HG03135 (cell line): ENCODE measurements around the gene HDGFL2.

ENCODE experiments used
- ATAC-seq: cut with Tn5 transposase; IDR thresholded peaks from one replicate; pipeline ENCODE4 v1.9.1; 2021; ENCODE audit warnings: mild to moderate bottlenecking, moderate library complexity; ENCODE audit not compliant: unreplicated experiment

The HDGFL2 gene

DNA sequence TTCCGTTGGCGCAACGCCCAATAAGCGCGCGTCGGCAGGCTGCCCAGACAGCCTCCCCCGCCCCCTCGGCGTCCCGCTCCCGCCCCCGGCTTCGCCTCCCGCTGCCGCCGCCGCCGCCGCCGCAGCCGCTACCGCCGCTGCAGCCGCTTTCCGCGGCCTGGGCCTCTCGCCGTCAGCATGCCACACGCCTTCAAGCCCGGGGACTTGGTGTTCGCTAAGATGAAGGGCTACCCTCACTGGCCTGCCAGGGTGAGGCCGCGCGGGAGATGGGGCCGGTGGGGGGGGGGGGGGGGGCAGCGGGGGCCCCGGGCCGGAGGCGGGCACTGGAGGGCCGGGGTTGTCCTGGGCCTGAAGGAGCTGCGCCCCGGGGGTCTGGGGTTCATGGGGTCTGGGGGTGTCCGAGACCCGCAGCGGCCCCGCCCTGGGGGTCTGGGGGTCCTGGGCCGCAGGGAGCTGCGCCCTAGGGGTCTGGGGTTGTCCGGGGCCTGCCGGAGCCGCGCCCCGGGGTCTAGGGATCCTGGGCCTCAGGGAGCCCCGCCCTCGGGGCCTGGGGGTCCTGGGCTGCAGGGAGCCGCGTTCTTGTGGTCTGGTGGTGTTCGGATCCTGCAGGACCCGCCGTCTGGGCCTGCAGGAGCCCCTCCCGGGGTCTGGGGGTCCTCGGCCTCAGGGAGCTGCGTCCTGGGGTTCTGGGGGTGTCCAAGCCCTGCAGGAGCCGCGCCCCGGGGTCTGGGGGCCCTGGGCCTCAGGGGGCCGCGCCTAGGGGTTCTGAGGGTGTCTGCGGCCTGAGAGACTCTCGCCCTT is at the start of gene HDGFL2:
TSS of gene HDGFL2 (plus strand) at position 124 of the 801 bp plus-strand sequence. CDS start at position 178, 54 bp downstream.
- ATAC-seq = no peak

DNA sequence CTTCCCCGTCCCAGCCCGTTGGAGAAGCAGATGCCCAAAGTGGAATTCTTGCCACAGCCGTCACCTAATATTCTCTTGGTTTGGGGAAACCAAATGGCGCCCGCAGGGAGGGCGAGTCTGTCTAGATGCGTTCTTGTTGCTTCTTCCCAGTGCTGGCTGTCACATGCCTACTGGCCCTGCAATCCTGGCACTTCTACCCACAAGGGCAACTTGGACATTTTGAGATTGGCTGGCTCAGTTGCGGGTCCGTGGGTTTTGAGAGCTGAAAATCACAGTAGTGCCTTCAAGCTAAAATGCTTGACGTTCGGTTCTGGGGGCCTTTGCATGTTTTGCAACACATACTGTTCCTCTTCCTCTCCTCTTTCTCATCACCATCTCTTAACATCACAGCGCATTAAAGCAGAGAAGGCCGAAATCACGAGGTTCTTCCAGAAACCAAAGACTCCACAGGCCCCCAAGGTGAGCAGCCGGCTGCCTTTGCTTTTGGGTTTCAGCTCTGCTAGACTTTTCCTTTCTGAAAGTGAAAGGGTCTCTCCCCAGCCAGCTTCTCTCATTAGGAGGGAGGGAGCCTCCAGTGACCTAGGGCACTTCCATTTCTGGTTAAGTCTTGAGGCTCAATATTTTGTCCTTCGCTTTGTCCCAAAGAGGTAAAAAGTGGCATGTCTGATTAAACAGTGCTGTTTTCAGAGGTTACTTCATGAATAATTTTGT is 48.5 kb upstream of the HDGFL2 start:
- ATAC-seq = no peak

DNA sequence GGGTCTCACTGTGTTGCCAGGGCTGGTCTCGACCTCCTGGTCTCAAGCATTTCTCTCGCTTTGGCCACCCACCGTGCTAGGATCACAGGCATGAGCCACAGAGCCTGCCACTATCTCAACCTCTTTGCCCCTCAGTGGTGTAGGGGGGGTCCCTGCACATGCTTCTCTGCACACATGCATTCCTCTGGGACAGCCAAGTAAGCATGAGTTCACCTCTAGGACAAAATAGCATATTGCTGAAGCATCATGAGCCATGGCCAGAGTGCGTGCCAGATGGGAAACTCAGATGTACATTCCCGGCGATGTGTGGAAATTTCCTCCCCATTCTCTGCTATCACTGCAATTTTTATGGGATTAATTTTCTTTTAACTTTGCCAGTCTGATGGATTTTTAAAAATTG is 46.6 kb upstream of the HDGFL2 start:
- no peak for ATAC-seq

DNA sequence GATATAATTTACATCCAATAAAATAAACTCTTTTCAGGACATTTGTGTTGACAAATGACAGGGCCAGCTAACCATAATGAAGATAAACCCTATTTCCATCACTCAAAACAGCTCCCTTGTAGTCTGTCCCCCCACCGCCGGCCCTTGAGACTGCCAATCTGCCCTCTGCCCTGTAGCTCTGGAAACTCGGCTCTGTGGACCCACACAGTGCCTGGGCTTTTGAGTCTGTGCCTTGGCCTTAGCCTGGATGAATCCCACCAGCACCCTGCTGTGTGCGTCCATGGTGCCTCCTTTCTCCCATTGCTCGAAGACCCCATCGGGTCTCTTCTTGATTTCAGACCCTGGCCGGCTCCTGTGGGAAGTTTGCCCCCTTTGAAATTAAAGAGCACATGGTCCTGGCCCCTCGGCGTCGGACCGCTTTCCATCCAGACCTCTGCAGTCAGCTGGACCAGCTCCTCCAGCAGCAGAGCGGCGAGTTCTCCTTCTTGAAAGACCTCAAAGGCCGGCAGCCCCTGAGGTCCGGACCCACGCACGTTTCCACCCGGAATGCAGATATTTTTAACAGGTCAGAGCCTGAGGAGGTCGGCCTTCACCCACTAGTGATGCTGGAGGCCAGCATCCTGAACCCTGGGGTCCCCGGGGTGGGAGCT is 43.6 kb upstream of the HDGFL2 start:
- ATAC-seq = no peak

DNA sequence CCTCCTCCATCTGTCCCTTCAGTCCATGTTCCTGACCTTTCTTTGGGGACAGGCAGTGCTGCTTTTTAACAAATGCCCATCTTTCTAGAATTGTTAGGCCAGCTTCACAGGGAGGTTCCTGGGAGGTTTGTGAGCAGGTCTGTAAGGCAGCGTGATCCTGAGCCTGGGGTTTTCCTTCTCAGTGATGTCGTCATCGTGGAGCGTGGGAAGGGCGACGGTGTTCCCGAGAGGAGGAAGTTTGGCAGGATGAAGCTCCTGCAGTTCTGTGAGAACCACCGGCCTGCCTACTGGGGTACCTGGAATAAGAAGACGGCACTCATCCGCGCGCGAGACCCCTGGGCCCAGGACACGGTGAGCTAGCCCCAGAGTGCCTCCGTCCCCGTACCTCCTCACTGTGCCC is 42.8 kb upstream of the HDGFL2 start:
- ATAC-seq = no peak

DNA sequence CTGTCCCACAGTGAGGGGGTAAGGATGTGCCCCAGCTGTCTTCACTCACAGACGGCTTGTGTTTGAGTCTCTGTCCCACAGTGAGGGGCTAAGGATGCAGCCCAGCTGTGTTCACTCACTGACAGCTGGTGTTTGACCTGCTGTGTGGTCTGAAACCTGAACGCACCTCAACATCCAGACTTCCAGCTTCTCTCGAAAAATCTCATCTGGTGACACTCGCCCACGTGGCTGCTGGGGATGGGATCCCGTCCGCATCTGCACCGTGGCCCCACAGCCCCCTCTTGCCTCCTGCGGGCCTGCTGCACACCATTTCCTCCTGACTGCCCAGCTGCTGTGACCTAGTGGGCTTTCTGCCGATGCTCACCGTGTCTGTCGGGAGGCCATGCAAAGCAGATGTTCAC is 42.3 kb upstream of the HDGFL2 start:
- ATAC-seq = no peak

DNA sequence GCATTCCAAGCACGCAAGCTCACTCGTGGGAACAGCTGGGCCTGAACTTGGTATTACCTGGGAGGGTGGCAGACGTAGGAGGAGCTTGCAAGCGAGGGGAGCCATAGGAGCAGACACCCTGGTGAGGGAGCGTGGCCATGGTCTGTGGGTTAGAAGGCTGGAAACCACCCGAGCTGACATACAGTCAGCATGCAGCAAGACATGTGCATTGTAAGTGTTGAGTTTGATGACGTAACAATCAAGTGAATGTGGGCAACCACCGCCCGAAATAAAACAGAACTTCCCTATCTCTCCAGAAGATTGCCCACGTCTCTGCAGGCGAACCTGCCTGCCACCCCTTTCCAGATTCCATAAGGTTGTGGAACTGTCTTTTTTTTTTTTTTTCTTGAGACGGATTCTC is 41.3 kb upstream of the HDGFL2 start:
- no peak for ATAC-seq

DNA sequence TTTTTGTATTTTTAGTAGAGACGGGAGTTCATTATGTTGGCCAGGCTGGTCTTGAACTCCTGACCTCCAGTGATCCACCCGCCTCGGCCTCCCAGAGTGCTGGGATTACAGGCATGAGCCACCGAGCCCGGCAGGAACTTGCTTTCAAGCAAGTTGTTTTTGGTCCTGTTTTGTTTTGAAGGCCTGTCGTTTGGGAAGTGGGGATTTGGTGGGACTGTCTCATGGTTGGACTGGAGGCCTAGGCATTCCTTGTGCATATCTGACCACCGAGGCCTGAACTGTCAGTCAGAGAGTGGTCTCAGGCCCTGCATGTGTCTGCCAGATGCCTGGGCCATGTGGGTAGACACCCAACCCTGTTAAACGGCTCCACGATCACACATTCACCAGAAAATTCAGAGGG is 40.8 kb upstream of the HDGFL2 start:
- no peak for ATAC-seq

DNA sequence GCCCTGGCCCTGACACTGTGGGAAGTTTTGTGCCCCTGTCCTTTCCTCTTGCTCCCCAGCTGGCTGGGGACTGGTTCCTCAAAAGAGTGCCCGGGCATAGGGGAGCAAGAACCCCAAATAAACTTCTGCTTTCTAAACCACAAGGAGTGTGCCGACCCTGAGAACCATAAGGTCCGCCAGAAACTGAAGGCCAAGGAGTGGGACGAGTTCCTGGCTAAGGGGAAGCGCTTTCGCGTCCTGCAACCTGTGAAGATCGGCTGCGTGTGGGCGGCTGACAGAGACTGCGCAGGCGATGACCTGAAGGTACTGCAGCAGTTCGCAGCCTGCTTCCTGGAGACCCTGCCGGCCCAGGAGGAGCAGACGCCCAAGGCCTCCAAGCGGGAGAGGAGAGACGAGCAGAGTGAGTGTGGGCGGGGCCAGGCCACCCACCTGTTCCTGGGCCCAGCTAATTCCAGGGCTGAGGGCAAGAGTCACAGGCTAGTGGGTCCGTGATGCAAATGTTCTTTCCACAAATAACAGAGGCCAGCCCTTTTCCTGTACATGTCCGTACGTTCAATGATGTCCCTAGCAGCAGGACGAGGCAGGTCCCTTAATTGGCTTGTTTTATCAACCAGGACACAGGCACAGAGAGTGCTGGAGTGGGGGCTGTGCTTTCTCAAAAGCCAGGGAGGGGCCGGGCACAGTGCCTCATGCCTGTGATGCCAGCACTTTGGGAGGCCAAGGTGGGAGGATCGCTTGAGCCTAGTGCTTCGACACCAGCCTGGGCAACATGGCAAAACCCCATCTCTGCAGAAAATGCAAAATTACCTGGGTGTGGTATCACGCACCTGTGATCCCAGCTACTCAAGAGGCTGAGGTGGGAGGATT is 40.1 kb upstream of the HDGFL2 start:
- no peak for ATAC-seq

DNA sequence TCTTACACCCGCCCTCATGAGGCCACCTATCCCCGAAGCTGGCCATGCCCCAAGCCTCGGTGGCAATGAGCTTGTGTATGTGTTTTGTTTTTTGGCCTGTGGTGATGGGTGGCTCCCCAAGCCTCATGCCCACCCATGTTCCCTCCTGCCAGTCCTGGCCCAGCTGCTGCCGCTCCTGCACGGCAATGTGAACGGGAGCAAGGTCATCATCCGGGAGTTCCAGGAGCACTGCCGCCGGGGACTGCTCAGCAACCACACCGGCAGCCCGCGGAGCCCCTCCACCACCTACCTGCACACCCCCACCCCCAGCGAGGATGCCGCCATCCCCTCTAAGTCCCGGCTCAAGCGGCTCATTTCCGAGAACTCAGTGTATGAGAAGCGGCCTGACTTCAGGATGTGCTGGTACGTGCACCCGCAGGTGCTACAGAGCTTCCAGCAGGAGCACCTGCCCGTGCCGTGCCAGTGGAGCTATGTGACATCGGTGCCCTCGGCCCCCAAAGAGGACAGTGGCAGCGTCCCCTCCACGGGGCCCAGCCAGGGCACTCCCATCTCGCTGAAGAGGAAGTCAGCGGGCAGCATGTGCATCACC is 39.1 kb upstream of the HDGFL2 start:
- no peak for ATAC-seq

DNA sequence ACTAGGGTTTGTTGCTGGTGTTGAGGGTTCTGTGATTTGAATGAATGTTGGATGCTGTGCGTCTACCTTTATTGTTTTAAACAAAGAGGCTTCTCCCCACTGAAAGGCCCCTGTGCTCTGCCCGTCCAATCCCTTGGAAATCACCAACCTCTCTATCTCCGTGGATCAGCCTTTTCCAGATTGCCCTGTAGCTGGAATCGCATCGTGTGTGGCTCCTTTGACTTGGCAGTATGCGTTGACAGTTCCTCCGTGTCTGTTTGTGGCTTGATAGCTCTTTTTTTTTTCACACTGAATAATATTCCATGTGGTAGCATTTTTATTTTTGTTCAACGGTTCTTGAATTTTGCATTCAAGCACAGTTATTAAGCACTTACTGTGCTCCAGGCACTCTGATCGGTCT is 37.7 kb upstream of the HDGFL2 start:
- no peak for ATAC-seq

DNA sequence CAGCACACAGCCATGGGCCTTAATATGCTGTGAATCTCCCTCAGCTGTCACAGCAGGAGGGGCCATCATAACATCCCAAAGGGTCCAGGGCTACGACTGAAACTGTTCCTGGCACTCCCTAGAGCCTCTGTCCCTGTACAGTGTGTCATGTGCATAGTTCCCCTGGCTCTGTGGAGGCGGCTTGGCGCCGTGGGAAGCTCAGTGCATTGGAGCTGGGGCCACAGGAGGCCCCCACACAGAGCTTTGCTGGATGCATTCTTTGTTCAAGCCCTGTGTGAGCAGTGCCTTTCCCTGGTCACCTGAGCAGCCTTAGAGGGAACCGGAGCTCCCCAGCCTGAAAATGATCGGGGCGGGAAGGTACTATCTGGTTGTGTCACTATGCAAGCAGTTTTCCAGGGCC is 35.9 kb upstream of the HDGFL2 start:
- no peak for ATAC-seq

DNA sequence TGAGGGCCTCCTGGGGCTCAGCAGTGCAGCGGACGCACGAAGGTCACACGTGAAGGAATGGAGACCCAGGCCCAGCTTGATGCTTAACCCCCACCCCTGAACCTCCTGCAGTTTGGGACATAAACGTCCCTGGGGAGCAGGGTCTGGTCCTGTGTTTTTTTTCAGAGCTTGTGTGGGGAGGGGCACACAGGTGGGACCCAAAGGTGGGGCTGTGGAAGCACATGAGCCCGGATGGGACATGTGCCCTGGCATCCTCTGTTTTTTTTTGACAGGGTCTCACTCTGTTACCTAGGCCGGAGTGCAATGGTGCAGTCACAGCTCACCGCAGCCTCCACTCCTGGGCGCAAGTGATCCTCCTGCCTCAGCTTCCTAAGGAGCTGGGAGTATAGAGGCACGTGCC is 35.0 kb upstream of the HDGFL2 start:
- ATAC-seq = no peak

DNA sequence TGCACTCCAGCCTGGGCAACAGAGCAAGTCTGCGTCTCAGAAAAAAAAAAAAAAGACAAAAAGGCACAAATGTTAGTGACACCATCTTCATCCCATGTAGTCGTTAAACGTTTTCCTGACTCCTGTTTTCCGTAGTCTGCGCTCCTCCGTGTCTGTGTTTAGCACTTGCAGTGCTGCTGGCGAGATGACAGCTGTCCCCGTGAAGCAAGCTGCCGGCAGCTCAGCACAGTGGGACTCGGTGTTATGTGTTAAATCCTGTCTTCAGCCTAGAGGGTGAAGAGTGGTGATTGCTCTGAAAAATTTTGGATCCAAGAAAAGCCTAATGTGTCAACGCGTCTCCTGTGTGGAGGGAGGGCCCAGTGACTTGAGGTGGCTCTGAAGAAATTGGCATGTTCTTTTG is 32.9 kb upstream of the HDGFL2 start:
- no peak for ATAC-seq

DNA sequence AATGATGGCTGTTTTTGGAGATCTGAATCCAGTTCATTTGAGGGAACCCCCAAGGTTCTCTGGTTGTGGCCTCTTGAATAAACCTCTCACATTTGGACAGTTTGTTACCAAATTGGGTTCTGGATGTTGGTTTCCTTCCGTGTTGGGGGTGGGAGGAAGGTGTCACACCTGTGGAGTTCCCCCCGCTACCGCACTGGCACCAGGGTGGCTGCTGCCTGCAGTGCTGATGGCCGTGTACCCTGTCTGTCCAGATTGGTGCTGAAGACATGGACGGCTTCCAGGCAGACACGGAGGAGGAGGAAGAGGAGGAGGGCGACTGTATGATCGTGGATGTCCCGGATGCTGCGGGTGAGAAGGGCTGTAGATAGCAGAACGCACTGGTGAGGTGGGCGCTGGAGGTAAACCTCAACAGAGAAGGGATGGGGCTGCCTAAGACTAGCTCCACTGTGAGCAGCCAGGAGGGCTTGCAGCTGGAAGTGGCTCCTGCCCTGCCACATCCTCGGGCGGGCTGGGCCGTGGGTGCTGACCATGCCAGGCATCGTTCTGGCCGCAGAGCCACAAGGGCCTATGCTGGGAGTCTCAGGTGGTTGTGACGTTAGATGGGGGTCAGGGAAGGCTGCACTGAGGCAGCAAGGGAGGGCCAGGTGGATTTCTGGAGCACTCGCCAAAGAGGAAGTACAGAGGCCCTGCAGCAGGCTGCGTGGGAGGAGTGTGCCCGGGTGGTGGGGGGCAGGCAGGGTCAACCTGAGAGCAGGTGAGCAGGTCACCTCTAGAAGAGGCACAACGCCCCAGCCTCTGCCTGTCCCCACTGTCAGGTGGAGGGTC is 29.9 kb upstream of the HDGFL2 start:
- no peak for ATAC-seq

DNA sequence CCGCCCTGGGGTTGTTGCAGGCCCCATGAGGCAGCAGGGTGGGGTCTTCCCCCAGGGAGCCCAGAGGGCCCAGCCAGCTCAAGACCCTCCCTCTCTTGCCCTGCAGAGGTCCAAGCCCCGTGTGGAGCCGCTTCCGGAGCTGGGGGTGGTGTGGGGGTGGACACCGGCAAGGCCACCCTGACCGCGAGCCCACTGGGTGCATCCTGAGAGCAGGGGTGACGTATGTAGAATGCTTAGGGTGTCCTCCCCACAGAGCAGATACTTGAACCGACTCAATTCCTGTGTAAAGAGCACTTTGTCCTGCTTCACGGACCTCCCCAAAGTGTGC is 29.3 kb upstream of the HDGFL2 start:
- no peak for ATAC-seq

DNA sequence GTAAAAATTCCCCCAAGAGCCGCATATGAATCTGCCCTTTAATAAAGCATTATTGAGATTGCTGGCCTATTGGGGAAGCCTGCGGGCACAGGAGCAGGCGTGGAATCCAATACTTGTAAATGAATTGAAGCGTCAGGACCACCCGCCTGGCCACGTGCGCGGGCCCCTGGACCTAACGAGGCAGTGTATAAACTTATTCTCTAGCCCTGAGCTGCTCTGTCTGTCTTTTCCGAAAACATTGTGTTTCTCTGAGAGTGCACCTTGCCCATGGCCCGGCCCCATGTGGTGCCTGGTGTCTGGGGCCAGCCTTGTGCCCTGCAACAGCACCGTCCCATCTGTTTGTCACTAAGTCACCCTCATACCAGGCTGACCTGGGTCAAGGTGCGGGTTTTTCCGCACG is 28.9 kb upstream of the HDGFL2 start:
- no peak for ATAC-seq

DNA sequence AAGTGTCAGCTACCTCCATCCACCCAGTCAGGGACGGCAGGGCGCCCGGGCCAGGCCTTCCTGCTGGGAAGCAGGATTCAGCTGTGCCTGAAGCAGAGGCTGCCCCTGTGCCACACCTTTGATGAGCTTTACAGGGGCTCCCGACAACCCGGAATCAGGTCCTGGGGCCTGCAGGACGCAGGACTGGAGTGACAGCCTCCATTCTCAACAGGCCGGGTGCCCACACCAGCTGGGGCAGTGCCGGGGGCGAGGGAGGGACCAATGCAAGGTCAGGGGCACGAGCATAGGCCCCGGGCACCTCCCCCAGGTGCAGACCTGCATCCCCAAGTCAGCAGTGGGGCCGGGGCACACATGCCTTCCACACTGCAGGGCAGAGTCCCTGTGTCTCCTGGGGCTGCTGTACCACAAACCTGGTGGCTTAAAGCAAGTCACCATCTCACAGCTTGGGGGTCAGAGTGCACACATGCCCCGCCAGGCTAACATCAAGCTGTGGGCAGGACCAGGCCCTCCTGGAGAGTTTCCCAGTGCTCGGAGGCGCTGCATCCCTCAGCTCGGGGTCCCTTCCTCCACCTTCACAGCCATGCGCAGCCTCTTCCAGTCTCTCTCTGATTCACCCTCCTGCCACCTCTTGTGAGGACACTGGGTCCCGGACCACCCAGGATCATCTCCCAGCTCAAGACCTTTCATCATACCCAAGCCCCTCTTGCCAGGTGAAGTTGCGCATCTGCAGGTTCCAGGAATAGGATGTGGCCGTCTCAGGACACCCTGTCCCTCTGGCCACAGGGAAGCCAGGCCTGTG is 27.9 kb upstream of the HDGFL2 start:
- no peak for ATAC-seq
